Astrocyte of the spinal cord (primary cell): ENCODE results near the gene RBFOX2.
"Not testable (repeated sequence)": the region's sequence is repeated elsewhere in the genome, so short reads cannot be mapped to it uniquely, and the experiment has no call there.

Experiments
- DNase-seq: peaks from one replicate; pipeline ENCODE4 v3.0.0; 2011; ENCODE audit warnings: low read depth, low spot score
- H3K4me3 ChIP-seq: 2 replicates; pipeline ENCODE4 v1.5.1; 2011; ENCODE audit warnings: low read depth, mild to moderate bottlenecking, low read length, moderate library complexity
- CTCF ChIP-seq: IDR thresholded peaks from 2 replicates; pipeline ENCODE4 v1.5.1; 2012; ENCODE audit warnings: low read depth, mild to moderate bottlenecking, low read length, inconsistent platforms
- in situ Hi-C: cut with HindIII; loops from 2 replicates; pipeline ENCODE4 v1.10.0; 2017; ENCODE audit warnings: low sequenced_read_pairs

RBFOX2 gene

GRCh38 chr22:36002718-36003260, 25.8 kb downstream of the RBFOX2 start:
- no peak for DNase-seq
- in situ Hi-C loops = no loop called here

GRCh38 chr22:36002084-36002483, 26.5 kb downstream of the RBFOX2 start:
- DNase-seq = no peak
- TF ChIP-seq CTCF = no peak
- H3K4me3 ChIP-seq = no peak overlapping the region
- in situ Hi-C loops = no loop called here

More at GRCh38 chr22:36002718-36003260, 25.8 kb downstream of the RBFOX2 start:
- no peak overlapping the region for H3K4me3 ChIP-seq
- TF ChIP-seq CTCF = no peak

GRCh38 chr22:35998748-35999147, 29.9 kb downstream of the RBFOX2 start:
- in situ Hi-C loops = no loop called here
- no peak for TF ChIP-seq CTCF
- no peak for DNase-seq
- no peak overlapping the region for H3K4me3 ChIP-seq

GRCh38 chr22:35997438-35997837, 31.2 kb downstream of the RBFOX2 start:
- peak; percentile 66 for DNase-seq
- H3K4me3 ChIP-seq = no peak overlapping the region
- TF ChIP-seq CTCF = no peak
- in situ Hi-C loops = no loop called here

- TF ChIP-seq CTCF = no peak
- no peak overlapping the region for H3K4me3 ChIP-seq
- in situ Hi-C loops = no loop called here
- no peak for DNase-seq
Observed at GRCh38 chr22:35996596-35996995, 32.0 kb downstream of the RBFOX2 start.

- TF ChIP-seq CTCF = no peak
- peak; percentile 97 for DNase-seq
- H3K4me3 ChIP-seq = no peak overlapping the region
- in situ Hi-C loops = no loop called here
Observed at GRCh38 chr22:35995772-35996171, 32.9 kb downstream of the RBFOX2 start.

GRCh38 chr22:35995348-35995747, 33.3 kb downstream of the RBFOX2 start:
- no peak for TF ChIP-seq CTCF
- no peak overlapping the region for H3K4me3 ChIP-seq
- in situ Hi-C loops = no loop called here
- no peak for DNase-seq

- in situ Hi-C loops, DNase-seq, H3K4me3 ChIP-seq: not testable (repeated sequence)
Observed at GRCh38 chr22:35993727-35994126, 34.9 kb downstream of the RBFOX2 start.
